Measurements from ENCODE around the gene PDE5A. TPM values are rescaled to one million over a fixed set of nuclear protein-coding genes. Genes with fewer than 3 reads are reported as not detected.

Gene PDE5A
- total and polyA plus RNA-seq, 12 donors = 6.7 to 23.2 (median 14.2) TPM

- no peaks in the 10 kb centered on the region for H3K36me3 ChIP-seq (replicated peaks in 1 of 2)
- DNase-seq = no peak
- no peaks in the 10 kb centered on the region for H3K27me3 ChIP-seq
- H3K4me1 ChIP-seq (replicated peaks in 1 of 2) = no peaks in the 10 kb centered on the region
- H3K9me3 ChIP-seq (replicated peaks in 1 of 3) = peaks cover 0 to 2% (median 0%) of the 10 kb centered on the region in 3 donors
- TF ChIP-seq, protein P1, sequence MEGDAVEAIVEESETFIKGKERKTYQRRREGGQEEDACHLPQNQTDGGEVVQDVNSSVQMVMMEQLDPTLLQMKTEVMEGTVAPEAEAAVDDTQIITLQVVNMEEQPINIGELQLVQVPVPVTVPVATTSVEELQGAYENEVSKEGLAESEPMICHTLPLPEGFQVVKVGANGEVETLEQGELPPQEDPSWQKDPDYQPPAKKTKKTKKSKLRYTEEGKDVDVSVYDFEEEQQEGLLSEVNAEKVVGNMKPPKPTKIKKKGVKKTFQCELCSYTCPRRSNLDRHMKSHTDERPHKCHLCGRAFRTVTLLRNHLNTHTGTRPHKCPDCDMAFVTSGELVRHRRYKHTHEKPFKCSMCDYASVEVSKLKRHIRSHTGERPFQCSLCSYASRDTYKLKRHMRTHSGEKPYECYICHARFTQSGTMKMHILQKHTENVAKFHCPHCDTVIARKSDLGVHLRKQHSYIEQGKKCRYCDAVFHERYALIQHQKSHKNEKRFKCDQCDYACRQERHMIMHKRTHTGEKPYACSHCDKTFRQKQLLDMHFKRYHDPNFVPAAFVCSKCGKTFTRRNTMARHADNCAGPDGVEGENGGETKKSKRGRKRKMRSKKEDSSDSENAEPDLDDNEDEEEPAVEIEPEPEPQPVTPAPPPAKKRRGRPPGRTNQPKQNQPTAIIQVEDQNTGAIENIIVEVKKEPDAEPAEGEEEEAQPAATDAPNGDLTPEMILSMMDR (IDR thresholded peaks at IDR 0.05) = no peak
- no peak for TF ChIP-seq POLR2A (IDR thresholded peaks at IDR 0.05)
- H3K4me3 ChIP-seq = no peak overlapping the region
- intact Hi-C loops (cut with DNase I) = no loop called here
- WGBS, 4 donors = 46 to 59% (median 56%) methylated on average over 5 of the region's 5 CpGs
- no peak overlapping the region for H3K27ac ChIP-seq
These were observed 58.2 kb downstream of the PDE5A start for GRCh38 chr4:119570401-119570800.

- intact Hi-C loops (cut with DNase I) = loop anchor here (5.0 to 10.0 kb wide), 2 partner anchors 61 to 63 kb away; partner anchors contain the start of gene PDE5A (in 2 of the 2)
These were observed 64.5 kb downstream of the PDE5A start for GRCh38 chr4:119564106-119564505.

DNA sequence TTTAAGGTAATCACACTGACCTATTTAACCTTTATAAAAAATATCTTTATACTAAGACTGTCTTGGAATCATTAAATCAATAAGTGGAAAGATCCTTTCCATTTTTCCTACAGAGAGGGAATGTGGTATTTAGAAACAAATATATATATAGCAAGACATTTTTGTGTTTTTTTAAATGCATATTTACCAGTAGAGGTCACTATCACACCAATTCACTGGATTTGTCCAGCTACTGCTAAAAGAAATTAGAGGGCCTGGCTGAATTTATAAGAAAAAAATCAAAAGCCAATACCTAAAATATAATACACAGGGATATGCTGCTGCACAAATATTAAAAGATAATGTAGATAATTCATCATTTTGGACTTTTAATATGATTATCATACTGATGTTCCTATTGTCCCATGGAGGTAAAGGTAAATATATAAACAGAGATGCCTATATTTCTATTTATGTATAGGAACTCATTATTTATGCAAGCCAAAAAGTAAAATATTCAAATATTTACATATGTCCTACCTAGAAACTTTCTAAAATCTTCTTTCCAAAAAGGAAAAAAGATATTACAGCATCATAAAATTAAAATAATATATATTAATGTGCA is 69.5 kb downstream of the PDE5A start:
- Histone ChIP-seq H3K36me3 (replicated peaks in 1 of 2) (no peaks in the 10 kb centered on the region), H3K4me3 (no peak overlapping the region), H3K27ac (no peak overlapping the region), H3K9me3 (replicated peaks in 1 of 3) (peaks cover 0 to 1% (median 0%) of the 10 kb centered on the region in 3 donors), H3K4me1 (replicated peaks in 1 of 2) (no peaks in the 10 kb centered on the region), H3K27me3 (no peaks in the 10 kb centered on the region)
- DNase-seq = no peak
- TF ChIP-seq POLR2A (IDR thresholded peaks at IDR 0.05) = no peak
- TF ChIP-seq, protein P1 (IDR thresholded peaks at IDR 0.05) = peak; percentile 29 to 60 (median 50)
- intact Hi-C loops (cut with DNase I) = no loop called here

More at GRCh38 chr4:119564106-119564505, 64.5 kb downstream of the PDE5A start:
- Histone ChIP-seq H3K27ac (no peak overlapping the region), H3K27me3 (no peaks in the 10 kb centered on the region), H3K4me1 (replicated peaks in 1 of 2) (no peaks in the 10 kb centered on the region), H3K4me3 (no peak overlapping the region), H3K36me3 (replicated peaks in 1 of 2) (no peaks in the 10 kb centered on the region), H3K9me3 (replicated peaks in 1 of 3) (peaks cover 0 to 6% (median 3%) of the 10 kb centered on the region in 3 donors)
- no peak for TF ChIP-seq POLR2A (IDR thresholded peaks at IDR 0.05)
- TF ChIP-seq, protein P1 (IDR thresholded peaks at IDR 0.05) = no peak
- DNase-seq = no peak

GRCh38 chr4:119550857-119551532 is 77.6 kb downstream of the PDE5A start:
- intact Hi-C loops (cut with DNase I) = no loop called here
- H3K36me3 ChIP-seq (replicated peaks in 1 of 2) = no peaks in the 10 kb centered on the region
- TF ChIP-seq, protein P1 (IDR thresholded peaks at IDR 0.05) = no peak
- no peak for TF ChIP-seq POLR2A (IDR thresholded peaks at IDR 0.05)

More at GRCh38 chr4:119550857-119551532, 77.6 kb downstream of the PDE5A start:
- no peak overlapping the region for H3K4me3 ChIP-seq
- H3K9me3 ChIP-seq (replicated peaks in 1 of 3) = no peaks in the 10 kb centered on the region
- H3K27me3 ChIP-seq = no peaks in the 10 kb centered on the region
- H3K4me1 ChIP-seq (replicated peaks in 1 of 2) = no peaks in the 10 kb centered on the region
- H3K27ac ChIP-seq = no peak overlapping the region
- 80 to 90% (median 86%) methylated on average over 2 of the region's 2 CpGs for WGBS, 4 donors
- no peak for DNase-seq

All from adrenal gland (tissue), 12 donors.